GM12801 (cell line): ENCODE results near the gene UGT1A3.

Source experiments
- TF ChIP-seq, protein P1 (sequence below): IDR thresholded peaks from one replicate; pipeline ENCODE4 v1.5.1; 2011; ENCODE audit warnings: control low read depth; ENCODE audit not compliant: insufficient read length; ENCODE audit errors: extremely low read depth

The UGT1A3 gene

DNA sequence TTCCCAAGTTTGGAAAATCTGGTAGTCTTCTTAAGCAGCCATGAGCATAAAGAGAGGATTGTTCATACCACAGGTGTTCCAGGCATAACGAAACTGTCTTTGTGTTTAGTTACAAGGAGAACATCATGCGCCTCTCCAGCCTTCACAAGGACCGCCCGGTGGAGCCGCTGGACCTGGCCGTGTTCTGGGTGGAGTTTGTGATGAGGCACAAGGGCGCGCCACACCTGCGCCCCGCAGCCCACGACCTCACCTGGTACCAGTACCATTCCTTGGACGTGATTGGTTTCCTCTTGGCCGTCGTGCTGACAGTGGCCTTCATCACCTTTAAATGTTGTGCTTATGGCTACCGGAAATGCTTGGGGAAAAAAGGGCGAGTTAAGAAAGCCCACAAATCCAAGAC lies 43.3 kb downstream of the UGT1A3 start:
- TF ChIP-seq, protein P1, sequence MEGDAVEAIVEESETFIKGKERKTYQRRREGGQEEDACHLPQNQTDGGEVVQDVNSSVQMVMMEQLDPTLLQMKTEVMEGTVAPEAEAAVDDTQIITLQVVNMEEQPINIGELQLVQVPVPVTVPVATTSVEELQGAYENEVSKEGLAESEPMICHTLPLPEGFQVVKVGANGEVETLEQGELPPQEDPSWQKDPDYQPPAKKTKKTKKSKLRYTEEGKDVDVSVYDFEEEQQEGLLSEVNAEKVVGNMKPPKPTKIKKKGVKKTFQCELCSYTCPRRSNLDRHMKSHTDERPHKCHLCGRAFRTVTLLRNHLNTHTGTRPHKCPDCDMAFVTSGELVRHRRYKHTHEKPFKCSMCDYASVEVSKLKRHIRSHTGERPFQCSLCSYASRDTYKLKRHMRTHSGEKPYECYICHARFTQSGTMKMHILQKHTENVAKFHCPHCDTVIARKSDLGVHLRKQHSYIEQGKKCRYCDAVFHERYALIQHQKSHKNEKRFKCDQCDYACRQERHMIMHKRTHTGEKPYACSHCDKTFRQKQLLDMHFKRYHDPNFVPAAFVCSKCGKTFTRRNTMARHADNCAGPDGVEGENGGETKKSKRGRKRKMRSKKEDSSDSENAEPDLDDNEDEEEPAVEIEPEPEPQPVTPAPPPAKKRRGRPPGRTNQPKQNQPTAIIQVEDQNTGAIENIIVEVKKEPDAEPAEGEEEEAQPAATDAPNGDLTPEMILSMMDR: no peak

DNA sequence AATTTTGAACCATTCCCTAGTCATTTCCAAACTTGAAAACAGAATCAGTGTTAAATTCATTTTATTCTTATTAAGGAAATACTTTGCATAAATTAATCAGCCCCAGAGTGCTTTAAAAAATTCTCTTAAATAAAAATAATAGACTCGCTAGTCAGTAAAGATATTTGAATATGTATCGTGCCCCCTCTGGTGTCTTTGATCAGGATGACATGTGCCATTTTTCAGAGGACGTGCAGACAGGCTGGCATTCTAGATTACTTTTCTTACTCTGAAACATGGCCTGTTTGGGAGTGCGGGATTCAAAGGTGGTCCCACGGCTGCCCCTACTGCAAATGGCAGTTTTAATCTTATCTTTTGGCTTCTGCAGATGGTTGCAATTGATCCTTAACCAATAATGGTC lies 43.7 kb downstream of the UGT1A3 start:
- TF ChIP-seq, protein P1: no peak

GRCh38 chr2:233773854-233774253 lies 45.0 kb downstream of the UGT1A3 start:
- TF ChIP-seq, protein P1: no peak

DNA sequence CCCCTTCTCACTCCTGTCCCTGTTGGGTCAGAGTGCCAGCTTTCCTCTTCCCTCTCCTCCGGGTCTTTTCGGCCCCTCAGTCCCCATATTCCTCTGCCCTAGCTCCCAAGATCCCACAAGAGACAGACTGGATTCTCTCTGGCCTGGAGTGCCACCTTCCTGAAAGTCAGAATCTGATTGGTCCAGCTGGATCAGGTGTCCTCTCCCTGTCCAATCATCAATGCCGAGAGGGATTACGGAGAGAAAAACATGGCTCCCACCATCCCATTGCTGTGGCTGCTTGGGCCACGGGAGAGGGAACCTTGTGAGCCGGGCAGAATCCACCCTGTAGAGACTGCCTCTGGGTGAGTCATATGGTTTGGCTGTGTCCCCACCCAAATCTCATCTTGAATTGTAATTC lies 46.6 kb downstream of the UGT1A3 start:
- TF ChIP-seq, protein P1: no peak

DNA sequence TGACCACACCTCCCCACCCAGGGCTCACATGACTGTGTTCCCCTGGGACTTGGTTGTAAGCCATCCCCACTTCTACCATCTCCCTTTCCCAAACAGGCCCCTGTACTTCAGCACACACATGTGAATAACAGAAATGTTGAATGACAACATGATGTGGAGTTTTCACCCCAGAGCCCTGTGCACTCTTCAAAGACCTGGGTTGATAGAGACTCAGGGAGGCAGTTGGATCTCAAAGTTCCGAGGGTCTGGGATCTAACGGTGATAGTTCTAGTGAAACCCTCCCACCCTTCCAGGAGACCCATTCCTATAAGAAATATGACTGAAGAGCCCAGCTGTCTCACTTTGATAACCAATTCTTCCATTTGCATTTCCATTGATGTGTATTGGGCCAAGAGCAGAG lies 49.2 kb downstream of the UGT1A3 start, which contains the start of gene MROH2A:
Gene MROH2A, plus strand, starts transcription at position 301 of the 400 bp plus-strand sequence. CDS start 1,029 bp downstream, outside the sequence.
- TF ChIP-seq, protein P1: no peak

- TF ChIP-seq, protein P1: no peak
Observed at GRCh38 chr2:233779722-233780121, 50.9 kb downstream of the UGT1A3 start.

- TF ChIP-seq, protein P1: no peak
Observed at GRCh38 chr2:233780771-233781170, 51.9 kb downstream of the UGT1A3 start.

DNA sequence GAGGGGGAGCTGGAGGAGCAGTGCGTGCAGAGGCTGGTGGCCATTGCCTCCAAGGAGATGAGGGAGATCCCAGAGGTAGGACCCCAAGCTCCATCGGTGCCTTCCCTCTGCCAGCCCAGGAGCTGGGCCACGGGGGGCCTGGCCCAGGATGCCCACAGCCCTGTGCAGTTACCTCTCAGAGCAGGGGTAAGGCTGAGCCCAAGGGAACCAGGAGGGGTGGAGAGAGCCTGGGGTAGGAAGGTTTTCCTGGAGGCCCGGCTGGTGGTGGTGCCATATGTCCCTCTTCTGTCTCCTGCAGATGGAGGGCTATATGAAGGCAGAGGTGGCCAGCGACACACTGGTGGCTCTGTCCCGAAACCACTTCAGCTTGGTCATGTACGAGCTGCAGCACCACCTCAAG lies 60.7 kb downstream of the UGT1A3 start:
- TF ChIP-seq, protein P1: no peak
